Left renal pelvis (tissue), 4 donors: ENCODE measurements around the gene SLC12A7. TPM values are rescaled to one million over a fixed set of nuclear protein-coding genes. Genes with fewer than 3 reads are reported as not detected.
"Not testable (repeated sequence)": the region's sequence is repeated elsewhere in the genome, so short reads cannot be mapped to it uniquely, and the experiment has no call there.

ENCODE experiments used
- DNase-seq, 4 donors: peaks; one replicate each; pipeline ENCODE4 v3.0.0-alpha.2; 2013; ENCODE audit warnings: low read depth in 4 of 4, low spot score in 3 of 4
- polyA plus RNA-seq, 4 donors: library from polyadenylated mRNA; unstranded; fragments of 120-200 nt; gene quantifications; one replicate each; pipeline ENCODE4 v1.2.1, GENCODE V29; 2013; ENCODE audit not compliant: insufficient read length in 4 of 4

Gene SLC12A7
- polyA plus RNA-seq, result 10 to 100 TPM; 24.1 to 41.4 (median 34.1) TPM

- no peak for DNase-seq
These were observed at the start of gene SLC12A7 for GRCh38 chr5:1111727-1112289. Gene SLC12A7, minus strand, starts transcription at chr5:1112063. Its CDS starts 72 bp downstream, at chr5:1111991.

DNA sequence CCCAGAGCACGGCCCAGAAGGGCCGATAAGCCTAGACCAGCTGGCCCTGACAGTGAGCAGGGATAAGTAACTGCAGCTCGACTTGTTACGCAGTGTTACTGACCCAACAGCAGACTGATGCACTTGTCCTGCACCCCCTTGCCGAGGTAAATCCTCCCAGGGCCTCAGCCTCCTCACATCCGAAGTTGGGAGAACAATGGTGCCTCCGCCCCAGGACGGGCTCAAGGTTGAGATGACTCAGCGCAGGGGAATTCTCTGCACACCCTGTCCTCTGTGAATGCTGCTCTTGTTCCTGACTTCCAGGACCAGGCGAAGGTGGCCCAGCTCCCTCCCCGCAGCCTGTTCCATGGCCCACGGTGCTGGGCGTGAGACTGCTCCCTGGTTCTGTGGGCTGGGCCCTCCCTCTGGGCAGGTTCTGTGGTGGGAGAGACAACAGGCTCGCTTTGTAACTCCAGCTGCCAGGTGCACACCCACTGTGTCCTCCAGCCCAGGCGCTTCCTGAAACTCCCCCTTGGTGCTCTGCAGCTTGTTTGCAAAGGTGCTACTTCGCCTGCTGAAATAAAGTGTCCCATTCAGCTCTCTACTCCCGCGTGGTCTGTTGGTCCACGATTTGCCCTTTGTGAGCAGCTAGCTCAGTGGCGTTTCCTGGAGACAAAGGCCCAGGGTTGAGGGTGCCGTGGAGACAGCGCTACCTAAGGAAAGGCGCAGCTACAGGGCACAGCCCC, 49.4 kb upstream of the SLC12A7 start:
- no peak for DNase-seq

GRCh38 chr5:1159774-1160406, 48.0 kb upstream of the SLC12A7 start:
- DNase-seq, result no peak

- no peak for DNase-seq
These were observed 47.4 kb upstream of the SLC12A7 start for GRCh38 chr5:1159341-1159675.

GRCh38 chr5:1158647-1159340, 46.9 kb upstream of the SLC12A7 start:
- DNase-seq, result no peak

- DNase-seq, result not testable (repeated sequence)
These were observed 45.7 kb upstream of the SLC12A7 start for GRCh38 chr5:1157461-1157986.

- DNase-seq, result no peak
These were observed 45.0 kb upstream of the SLC12A7 start for GRCh38 chr5:1156754-1157460.

GRCh38 chr5:1156033-1156753, 44.3 kb upstream of the SLC12A7 start:
- no peak for DNase-seq

DNA sequence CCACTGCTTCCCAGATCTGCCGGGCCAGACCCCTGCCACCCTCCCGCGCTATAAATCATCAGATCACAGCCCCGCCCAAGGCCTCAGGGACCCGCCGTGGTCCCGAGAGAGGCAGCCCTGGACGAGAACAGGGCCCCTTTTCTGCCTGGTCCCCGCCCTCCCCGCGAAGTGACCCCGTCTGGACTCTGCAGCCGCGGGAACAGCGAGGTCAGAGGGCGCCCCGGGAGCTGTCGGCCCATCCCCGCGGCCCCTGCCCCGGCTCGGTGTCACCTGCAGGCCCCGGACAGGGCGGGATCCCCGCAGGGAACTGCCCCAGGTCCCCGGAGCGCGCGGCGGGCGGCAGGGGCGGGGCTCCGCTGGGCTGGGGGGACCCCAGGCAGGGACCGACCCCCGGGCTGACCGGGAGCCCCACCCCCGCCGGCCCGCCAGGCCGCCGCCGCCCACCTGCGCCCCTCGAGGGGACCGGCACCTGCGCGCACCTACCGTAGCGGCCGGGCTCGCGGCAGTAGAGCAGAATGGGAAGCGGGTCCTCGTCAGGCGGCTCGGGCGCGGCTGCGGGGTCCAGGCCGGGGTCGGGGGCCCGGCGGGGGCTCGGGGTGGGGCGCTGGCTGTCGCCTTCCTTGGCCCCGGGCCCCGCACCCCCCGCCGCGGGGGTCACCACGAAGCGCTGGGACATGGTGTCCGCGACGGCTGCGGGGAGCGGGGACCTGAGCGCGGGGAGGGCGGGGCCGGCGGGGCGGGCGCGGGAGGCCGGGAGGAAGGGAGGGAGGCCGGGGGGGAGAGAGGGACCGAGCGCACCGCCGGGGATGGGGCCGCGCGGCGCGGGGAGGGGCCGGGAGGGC, 43.5 kb upstream of the SLC12A7 start:
- DNase-seq, result no peak

GRCh38 chr5:1153428-1153827, 41.6 kb upstream of the SLC12A7 start:
- DNase-seq, result no peak

- no peak for DNase-seq
These were observed 41.0 kb upstream of the SLC12A7 start for GRCh38 chr5:1152771-1153282.

DNA sequence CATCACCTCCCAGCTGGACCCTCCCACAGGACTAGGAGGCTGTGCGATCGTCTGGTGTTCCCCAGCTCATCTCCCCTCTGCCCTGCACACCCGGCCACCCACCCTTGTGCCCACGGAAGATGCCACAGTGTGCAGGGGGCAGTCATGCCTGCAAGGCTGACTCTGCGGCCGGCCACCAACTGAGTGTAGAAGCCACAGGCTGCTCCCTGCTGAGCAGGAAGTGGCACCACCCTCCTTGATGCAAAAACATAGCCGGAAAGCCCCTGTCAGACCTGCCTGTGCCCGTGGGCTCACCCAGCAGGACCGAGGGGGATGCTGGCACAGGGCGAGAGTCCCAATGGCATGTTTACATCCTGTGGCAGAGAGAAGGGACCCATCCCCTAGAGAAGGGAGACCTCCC, 40.3 kb upstream of the SLC12A7 start:
- DNase-seq, result no peak

- no peak for DNase-seq
These were observed 39.5 kb upstream of the SLC12A7 start for GRCh38 chr5:1151316-1151715.

DNA sequence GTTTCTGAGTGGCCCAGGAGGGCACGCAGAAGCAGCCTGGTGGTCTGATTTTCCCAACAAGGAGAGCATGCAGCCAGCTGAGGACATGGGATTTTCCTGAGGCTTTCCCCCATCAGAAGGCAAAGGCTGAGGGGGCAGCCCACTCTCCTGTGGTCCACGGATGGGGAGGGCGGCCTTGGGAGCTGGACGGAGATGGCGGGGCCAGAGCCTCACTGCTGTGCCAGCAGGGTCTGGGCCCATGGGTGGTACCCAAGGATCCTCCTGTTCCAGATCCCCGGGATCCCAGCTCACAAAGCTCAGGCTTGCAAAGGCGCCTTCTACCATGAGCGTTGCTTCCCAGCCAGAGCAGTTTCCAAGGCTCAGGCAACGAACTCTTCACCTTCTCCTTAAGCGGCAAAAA, 39.0 kb upstream of the SLC12A7 start:
- no peak for DNase-seq

GRCh38 chr5:1144638-1145396, 33.0 kb upstream of the SLC12A7 start:
- no peak for DNase-seq

- DNase-seq, result no peak
These were observed 32.2 kb upstream of the SLC12A7 start for GRCh38 chr5:1144089-1144488.

DNA sequence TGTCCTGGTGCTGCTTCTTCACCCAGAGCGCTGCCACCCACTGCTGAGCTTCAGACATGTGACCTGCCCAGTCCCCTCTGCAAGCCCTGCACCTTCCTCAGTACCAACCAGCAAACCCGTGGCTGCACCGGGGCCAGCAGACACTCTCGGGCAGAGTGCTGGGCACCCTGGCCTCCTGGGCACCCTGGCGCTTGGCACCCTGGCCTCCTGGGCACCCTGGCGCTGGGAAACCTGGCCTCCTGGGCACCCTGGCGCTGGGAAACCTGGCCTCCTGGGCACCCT, 31.7 kb upstream of the SLC12A7 start:
- no peak for DNase-seq

GRCh38 chr5:1142886-1143669, 31.2 kb upstream of the SLC12A7 start:
- DNase-seq, result no peak
